ENCODE results near the gene RHOA. TPM values are rescaled to one million over a fixed set of nuclear protein-coding genes. Genes with fewer than 3 reads are reported as not detected.
"Not testable (repeated sequence)": the region's sequence is repeated elsewhere in the genome, so short reads cannot be mapped to it uniquely, and the experiment has no call there.

The RHOA gene
- total RNA-seq, 1 donor from 2014 or later, result 574 TPM

GRCh38 chr3:49349348-49350114 is 62.2 kb downstream of the RHOA start:
- no peaks in the 10 kb centered on the region for H3K9me3 Mint-ChIP-seq (ENCODE audit: unreplicated experiment)
- TF ChIP-seq CTCF (IDR thresholded peaks at IDR 0.05), result no peak
- H3K36me3 Mint-ChIP-seq (ENCODE audit: unreplicated experiment), result peaks cover 2% of the 10 kb centered on the region
- no peaks in the 10 kb centered on the region for H3K27me3 Mint-ChIP-seq (ENCODE audit: unreplicated experiment)
- no peak for DNase-seq (ENCODE audit: extremely low spot score, unreplicated experiment)
- no peak overlapping the region for H3K27ac Mint-ChIP-seq (ENCODE audit: unreplicated experiment)
- H3K4me1 Mint-ChIP-seq (ENCODE audit: unreplicated experiment), result peaks cover 31% of the 10 kb centered on the region
- H3K4me3 Mint-ChIP-seq (ENCODE audit: unreplicated experiment), result no peak overlapping the region

- not testable (repeated sequence) for H3K36me3 Mint-ChIP-seq (ENCODE audit: unreplicated experiment); H3K9me3 Mint-ChIP-seq (ENCODE audit: unreplicated experiment); H3K4me3 Mint-ChIP-seq (ENCODE audit: unreplicated experiment); H3K27me3 Mint-ChIP-seq (ENCODE audit: unreplicated experiment); DNase-seq (ENCODE audit: extremely low spot score, unreplicated experiment); H3K27ac Mint-ChIP-seq (ENCODE audit: unreplicated experiment)
- peaks cover 31% of the 10 kb centered on the region for H3K4me1 Mint-ChIP-seq (ENCODE audit: unreplicated experiment)
These were observed 63.4 kb downstream of the RHOA start for GRCh38 chr3:49348361-49348760.

GRCh38 chr3:49346797-49347251 is 65.0 kb downstream of the RHOA start:
- no peaks in the 10 kb centered on the region for H3K36me3 Mint-ChIP-seq (ENCODE audit: unreplicated experiment)
- H3K4me1 Mint-ChIP-seq (ENCODE audit: unreplicated experiment), result peaks cover 19% of the 10 kb centered on the region
- no peaks in the 10 kb centered on the region for H3K27me3 Mint-ChIP-seq (ENCODE audit: unreplicated experiment)
- H3K9me3 Mint-ChIP-seq (ENCODE audit: unreplicated experiment), result no peaks in the 10 kb centered on the region
- DNase-seq (ENCODE audit: extremely low spot score, unreplicated experiment), result no peak
- no peak for TF ChIP-seq CTCF (IDR thresholded peaks at IDR 0.05)
- no peak overlapping the region for H3K27ac Mint-ChIP-seq (ENCODE audit: unreplicated experiment)
- no peak overlapping the region for H3K4me3 Mint-ChIP-seq (ENCODE audit: unreplicated experiment)

GRCh38 chr3:49343163-49343562 is 68.6 kb downstream of the RHOA start:
- Mint-ChIP-seq H3K27me3 (ENCODE audit: unreplicated experiment) (no peaks in the 10 kb centered on the region), H3K27ac (ENCODE audit: unreplicated experiment) (no peak overlapping the region), H3K36me3 (ENCODE audit: unreplicated experiment) (peaks cover 1% of the 10 kb centered on the region), H3K4me1 (ENCODE audit: unreplicated experiment) (peaks cover 29% of the 10 kb centered on the region), H3K4me3 (ENCODE audit: unreplicated experiment) (no peak overlapping the region), H3K9me3 (ENCODE audit: unreplicated experiment) (no peaks in the 10 kb centered on the region)
- TF ChIP-seq CTCF (IDR thresholded peaks at IDR 0.05), result no peak
- DNase-seq (ENCODE audit: extremely low spot score, unreplicated experiment), result no peak

GRCh38 chr3:49341996-49342395 is 69.8 kb downstream of the RHOA start:
- DNase-seq (ENCODE audit: extremely low spot score, unreplicated experiment), result no peak
- Mint-ChIP-seq H3K27me3 (ENCODE audit: unreplicated experiment) (no peaks in the 10 kb centered on the region), H3K36me3 (ENCODE audit: unreplicated experiment) (peaks cover 4% of the 10 kb centered on the region), H3K27ac (ENCODE audit: unreplicated experiment) (peak overlapping the region; percentile 45), H3K9me3 (ENCODE audit: unreplicated experiment) (no peaks in the 10 kb centered on the region), H3K4me3 (ENCODE audit: unreplicated experiment) (no peak overlapping the region), H3K4me1 (ENCODE audit: unreplicated experiment) (peaks cover 32% of the 10 kb centered on the region)
- TF ChIP-seq CTCF (IDR thresholded peaks at IDR 0.05), result no peak

Measured in osteocyte (in vitro differentiated cells).